ENCODE results near the gene NTN5. TPM values are rescaled to one million over a fixed set of nuclear protein-coding genes. Genes with fewer than 3 reads are reported as not detected.
"Not testable (repeated sequence)": the region's sequence is repeated elsewhere in the genome, so short reads cannot be mapped to it uniquely, and the experiment has no call there.

Gene NTN5
- total RNA-seq, 3 donors from 2014 or later: 0.22 to 1.2 (median 0.46) TPM

DNA sequence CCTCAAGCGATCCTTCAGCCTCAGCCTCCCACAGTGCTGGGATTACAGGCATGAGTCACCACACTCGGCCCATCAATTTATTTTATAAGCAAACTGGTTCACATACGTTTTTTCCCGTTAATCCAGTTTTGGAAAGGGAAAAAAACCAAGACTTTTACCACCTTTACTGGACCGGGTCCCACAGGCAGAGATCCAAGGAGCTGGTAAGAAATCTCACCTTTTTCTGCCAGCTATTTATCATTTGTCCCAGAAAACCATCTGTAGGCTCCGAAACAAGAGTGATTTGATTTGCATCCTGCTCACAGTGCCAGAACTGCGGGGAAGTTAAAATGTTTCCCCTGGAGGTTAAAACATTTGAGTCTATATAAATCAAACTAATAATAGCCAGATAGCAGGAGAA lies 16.6 kb upstream of the NTN5 start:
- H3K4me1 ChIP-seq (ENCODE audit: low read depth): peaks cover 3% of the 10 kb centered on the region
- H3K36me3 ChIP-seq (ENCODE audit: low read depth): no peaks in the 10 kb centered on the region
- TF ChIP-seq, protein P1, sequence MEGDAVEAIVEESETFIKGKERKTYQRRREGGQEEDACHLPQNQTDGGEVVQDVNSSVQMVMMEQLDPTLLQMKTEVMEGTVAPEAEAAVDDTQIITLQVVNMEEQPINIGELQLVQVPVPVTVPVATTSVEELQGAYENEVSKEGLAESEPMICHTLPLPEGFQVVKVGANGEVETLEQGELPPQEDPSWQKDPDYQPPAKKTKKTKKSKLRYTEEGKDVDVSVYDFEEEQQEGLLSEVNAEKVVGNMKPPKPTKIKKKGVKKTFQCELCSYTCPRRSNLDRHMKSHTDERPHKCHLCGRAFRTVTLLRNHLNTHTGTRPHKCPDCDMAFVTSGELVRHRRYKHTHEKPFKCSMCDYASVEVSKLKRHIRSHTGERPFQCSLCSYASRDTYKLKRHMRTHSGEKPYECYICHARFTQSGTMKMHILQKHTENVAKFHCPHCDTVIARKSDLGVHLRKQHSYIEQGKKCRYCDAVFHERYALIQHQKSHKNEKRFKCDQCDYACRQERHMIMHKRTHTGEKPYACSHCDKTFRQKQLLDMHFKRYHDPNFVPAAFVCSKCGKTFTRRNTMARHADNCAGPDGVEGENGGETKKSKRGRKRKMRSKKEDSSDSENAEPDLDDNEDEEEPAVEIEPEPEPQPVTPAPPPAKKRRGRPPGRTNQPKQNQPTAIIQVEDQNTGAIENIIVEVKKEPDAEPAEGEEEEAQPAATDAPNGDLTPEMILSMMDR (IDR thresholded peaks at IDR 0.05): no peak
- no peak overlapping the region for H3K4me3 ChIP-seq
- intact Hi-C loops (cut with DNase I, micrococcal nuclease): no loop called here
- no peaks in the 10 kb centered on the region for H3K9me3 ChIP-seq
- DNase-seq (no peak), ATAC-seq (no peak)

GRCh38 chr19:48687776-48688175 lies 15.0 kb upstream of the NTN5 start:
- intact Hi-C loops (cut with DNase I, micrococcal nuclease): no loop called here
- H3K36me3 ChIP-seq (ENCODE audit: low read depth): no peaks in the 10 kb centered on the region
- no peak for DNase-seq
- ATAC-seq: no peak
- no peaks in the 10 kb centered on the region for H3K9me3 ChIP-seq
- peaks cover 6% of the 10 kb centered on the region for H3K4me1 ChIP-seq (ENCODE audit: low read depth)
- TF ChIP-seq, protein P1 (IDR thresholded peaks at IDR 0.05): no peak
- H3K4me3 ChIP-seq: no peak overlapping the region

GRCh38 chr19:48686637-48687036 lies 13.8 kb upstream of the NTN5 start:
- H3K9me3 ChIP-seq; H3K36me3 ChIP-seq (ENCODE audit: low read depth); H3K4me1 ChIP-seq (ENCODE audit: low read depth); DNase-seq; intact Hi-C loops (cut with DNase I, micrococcal nuclease); ATAC-seq; H3K4me3 ChIP-seq: not testable (repeated sequence)

GRCh38 chr19:48686088-48686487 lies 13.3 kb upstream of the NTN5 start:
- H3K4me3 ChIP-seq: no peak overlapping the region
- H3K9me3 ChIP-seq: no peaks in the 10 kb centered on the region
- intact Hi-C loops (cut with DNase I, micrococcal nuclease): no loop called here
- peaks cover 6% of the 10 kb centered on the region for H3K4me1 ChIP-seq (ENCODE audit: low read depth)
- ATAC-seq (peak; percentile 59), DNase-seq (no peak)
- TF ChIP-seq, protein P1 (IDR thresholded peaks at IDR 0.05): no peak
- H3K36me3 ChIP-seq (ENCODE audit: low read depth): no peaks in the 10 kb centered on the region

DNA sequence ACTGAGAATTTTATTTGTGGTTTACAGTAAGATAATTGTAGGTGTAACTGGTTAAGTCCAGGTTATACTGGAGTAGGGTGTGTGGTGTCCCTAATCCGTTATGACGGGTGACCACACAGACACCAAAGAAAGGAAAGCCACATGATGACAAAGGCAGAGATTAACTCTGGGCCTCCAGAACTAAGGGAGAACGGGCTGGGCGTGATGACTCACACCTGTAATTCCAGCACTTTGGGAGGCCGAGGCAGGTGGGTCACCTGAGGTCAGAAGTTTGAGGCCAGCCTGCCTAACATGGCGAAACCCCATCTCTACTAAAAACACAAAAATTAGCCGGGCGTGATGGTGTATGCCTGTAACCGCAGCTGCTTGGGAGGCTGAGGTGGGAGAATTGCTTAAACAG lies 12.8 kb upstream of the NTN5 start:
- no peak for DNase-seq
- ATAC-seq: peak; percentile 88
- H3K36me3 ChIP-seq (ENCODE audit: low read depth): no peaks in the 10 kb centered on the region
- TF ChIP-seq, protein P1 (IDR thresholded peaks at IDR 0.05): no peak
- H3K4me1 ChIP-seq (ENCODE audit: low read depth): peaks cover 6% of the 10 kb centered on the region
- no peaks in the 10 kb centered on the region for H3K9me3 ChIP-seq
- H3K4me3 ChIP-seq: no peak overlapping the region
- intact Hi-C loops (cut with DNase I, micrococcal nuclease): no loop called here

DNA sequence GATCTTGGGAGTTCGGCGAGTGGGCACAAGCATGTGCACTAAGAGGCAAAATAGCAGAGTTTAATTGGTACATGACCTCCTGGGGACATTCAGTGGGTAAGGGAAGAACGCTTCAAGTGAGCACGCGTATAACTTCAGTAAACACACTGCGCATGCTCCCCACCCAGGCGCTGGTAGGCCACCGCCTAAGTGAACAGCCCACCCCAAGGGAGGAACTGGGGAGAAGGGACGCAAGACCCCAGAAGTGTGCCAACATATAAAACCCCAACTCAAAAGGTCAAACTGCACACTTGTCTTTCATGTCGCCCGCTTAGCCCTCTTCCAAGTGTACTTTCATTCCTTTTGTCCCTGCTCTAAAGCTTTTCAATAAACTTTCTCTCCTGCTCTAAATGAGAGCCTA lies 10.5 kb upstream of the NTN5 start:
- DNase-seq: no peak
- TF ChIP-seq, protein P1 (IDR thresholded peaks at IDR 0.05): no peak
- H3K4me3 ChIP-seq: no peak overlapping the region
- intact Hi-C loops (cut with DNase I, micrococcal nuclease): no loop called here
- no peak for ATAC-seq
- H3K9me3 ChIP-seq: no peaks in the 10 kb centered on the region
- no peaks in the 10 kb centered on the region for H3K36me3 ChIP-seq (ENCODE audit: low read depth)
- H3K4me1 ChIP-seq (ENCODE audit: low read depth): peaks cover 11% of the 10 kb centered on the region

All from mucosa of descending colon (tissue), 3 donors.